NCI-H1417 treated with DMSO at 0.1 percent for 48 hours (cell line): Measurements from ENCODE around the gene UBQLN1.

Experiments used
- DNase-seq: peaks from one replicate; lab custom pipeline; 2025; lab: John Stamatoyannopoulos, UW

UBQLN1 gene

GRCh38 chr9:83688921-83689320 is 18.8 kb downstream of the UBQLN1 start:
- no peak for DNase-seq

GRCh38 chr9:83681490-83681889 is 26.3 kb downstream of the UBQLN1 start:
- no peak for DNase-seq

- no peak for DNase-seq
Observed at GRCh38 chr9:83680233-83680632, 27.5 kb downstream of the UBQLN1 start.

GRCh38 chr9:83677596-83677995 is 30.2 kb downstream of the UBQLN1 start:
- DNase-seq, result no peak

- DNase-seq, result no peak
Observed at GRCh38 chr9:83675466-83675865, 32.3 kb downstream of the UBQLN1 start.

GRCh38 chr9:83671451-83671850 is 36.3 kb downstream of the UBQLN1 start:
- no peak for DNase-seq

GRCh38 chr9:83670381-83670780 is 37.4 kb downstream of the UBQLN1 start:
- DNase-seq, result no peak

GRCh38 chr9:83669067-83669466 is 38.7 kb downstream of the UBQLN1 start:
- no peak for DNase-seq

- no peak for DNase-seq
Observed at GRCh38 chr9:83665580-83666200, 42.1 kb downstream of the UBQLN1 start.

GRCh38 chr9:83662933-83663332 is 44.8 kb downstream of the UBQLN1 start:
- no peak for DNase-seq

GRCh38 chr9:83656952-83657351 is 50.8 kb downstream of the UBQLN1 start:
- no peak for DNase-seq

- no peak for DNase-seq
Observed at GRCh38 chr9:83656032-83656680, 51.6 kb downstream of the UBQLN1 start.

GRCh38 chr9:83655433-83655832 is 52.3 kb downstream of the UBQLN1 start:
- DNase-seq, result no peak

- DNase-seq, result no peak
Observed at GRCh38 chr9:83652433-83652832, 55.3 kb downstream of the UBQLN1 start.

GRCh38 chr9:83651558-83651957 is 56.2 kb downstream of the UBQLN1 start:
- no peak for DNase-seq

- DNase-seq, result no peak
Observed at GRCh38 chr9:83649515-83649914, 58.2 kb downstream of the UBQLN1 start.

GRCh38 chr9:83649080-83649479 is 58.7 kb downstream of the UBQLN1 start:
- DNase-seq, result no peak

GRCh38 chr9:83646500-83647239 is 61.1 kb downstream of the UBQLN1 start:
- no peak for DNase-seq

- no peak for DNase-seq
Observed at GRCh38 chr9:83642793-83643192, 65.0 kb downstream of the UBQLN1 start.

GRCh38 chr9:83639266-83639665 is 68.5 kb downstream of the UBQLN1 start:
- DNase-seq, result no peak

- DNase-seq, result no peak
Observed at GRCh38 chr9:83637389-83637788, 70.4 kb downstream of the UBQLN1 start.

- DNase-seq, result no peak
Observed at GRCh38 chr9:83636813-83637212, 70.9 kb downstream of the UBQLN1 start.

GRCh38 chr9:83633676-83634075 is 74.1 kb downstream of the UBQLN1 start:
- DNase-seq, result no peak
